ENCODE measurements around the gene ADD3. TPM values are rescaled to one million over a fixed set of nuclear protein-coding genes. Genes with fewer than 3 reads are reported as not detected.
"Not testable (repeated sequence)": the region's sequence is repeated elsewhere in the genome, so short reads cannot be mapped to it uniquely, and the experiment has no call there.

Gene ADD3
- total RNA-seq, 1 donor from 2014 or later = 341 TPM

DNA sequence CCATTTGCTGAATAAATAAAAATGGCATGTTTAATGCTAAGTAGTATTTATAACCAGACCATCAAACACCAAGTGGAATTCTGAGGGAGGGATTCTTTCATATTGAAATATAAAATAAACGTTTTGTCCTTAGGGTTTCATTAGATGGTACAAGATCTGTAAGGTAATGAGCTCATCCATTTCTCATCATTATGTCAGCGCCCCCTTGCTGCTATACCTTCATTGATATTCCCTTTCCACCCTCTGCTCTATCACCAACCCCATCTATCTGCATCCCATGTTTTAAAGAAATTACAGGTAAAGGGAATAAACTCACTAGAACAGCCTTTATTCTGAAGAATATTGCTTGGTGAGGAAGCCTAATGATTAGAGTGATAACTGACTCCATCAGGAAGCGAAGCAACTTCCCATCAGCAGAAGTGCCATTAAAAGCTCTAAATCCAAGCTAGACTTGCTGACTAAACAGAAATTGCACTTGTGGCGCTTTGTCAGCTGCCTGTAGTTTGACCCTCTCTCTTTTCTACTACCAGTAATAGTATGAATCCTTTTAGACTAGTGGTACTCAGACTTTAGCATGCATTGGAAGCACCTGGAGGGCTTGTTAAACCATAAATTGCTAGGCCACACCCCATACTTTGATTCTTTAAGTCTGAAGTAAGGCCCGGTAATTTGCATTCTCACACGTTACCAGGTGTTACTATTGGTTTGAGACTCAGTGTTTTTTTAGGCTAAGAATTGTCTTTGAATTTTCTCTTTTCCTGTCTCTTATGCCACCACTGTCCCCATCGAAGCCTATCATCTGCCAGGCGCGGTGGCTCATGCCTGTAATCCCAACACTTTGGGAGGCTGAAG lies 27.5 kb downstream of the ADD3 start:
- no peak for DNase-seq (ENCODE audit: low read depth)

DNA sequence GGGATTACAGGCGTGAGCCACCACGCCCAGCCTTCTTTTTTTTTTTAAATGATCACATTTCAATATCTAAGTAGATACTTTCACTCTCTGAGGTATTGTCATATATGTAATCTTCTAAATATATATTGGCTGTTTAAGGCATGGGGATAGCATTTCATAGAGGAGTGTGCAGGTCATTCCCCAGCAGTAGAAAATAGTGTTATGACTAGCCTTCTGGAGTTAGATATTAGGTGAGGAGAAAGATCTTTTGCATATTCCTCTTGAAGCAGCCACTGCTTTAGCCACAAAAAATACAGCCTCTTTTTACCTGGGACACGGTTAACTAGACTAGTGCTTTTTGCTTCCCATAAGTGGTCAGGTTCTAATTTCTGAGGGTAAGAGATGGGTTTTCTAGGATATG lies 28.9 kb downstream of the ADD3 start:
- no peak for DNase-seq (ENCODE audit: low read depth)

- no peak for DNase-seq (ENCODE audit: low read depth)
Observed at GRCh38 chr10:110039254-110039653, 31.5 kb downstream of the ADD3 start.

DNA sequence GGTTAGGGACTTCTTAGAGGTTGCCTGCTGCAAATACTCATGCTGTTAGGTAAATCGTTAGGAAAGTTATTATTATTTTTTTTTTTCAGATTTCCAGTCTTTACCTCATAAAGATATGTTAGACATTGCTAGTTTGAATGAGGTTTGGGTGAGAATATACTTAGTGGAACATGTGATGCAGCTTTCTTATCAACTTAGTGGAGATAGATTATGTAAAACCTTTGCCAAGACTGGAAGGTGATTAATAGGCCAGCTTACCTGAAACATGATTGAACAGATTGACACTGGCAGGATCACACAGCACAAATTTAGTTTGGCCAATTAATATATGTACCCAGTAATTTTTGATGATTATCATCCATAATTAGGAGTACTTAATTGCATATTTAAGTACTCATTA lies 32.3 kb downstream of the ADD3 start:
- DNase-seq (ENCODE audit: low read depth) = no peak

GRCh38 chr10:110040767-110041478 lies 33.1 kb downstream of the ADD3 start:
- peak; percentile 90 for DNase-seq (ENCODE audit: low read depth)

DNA sequence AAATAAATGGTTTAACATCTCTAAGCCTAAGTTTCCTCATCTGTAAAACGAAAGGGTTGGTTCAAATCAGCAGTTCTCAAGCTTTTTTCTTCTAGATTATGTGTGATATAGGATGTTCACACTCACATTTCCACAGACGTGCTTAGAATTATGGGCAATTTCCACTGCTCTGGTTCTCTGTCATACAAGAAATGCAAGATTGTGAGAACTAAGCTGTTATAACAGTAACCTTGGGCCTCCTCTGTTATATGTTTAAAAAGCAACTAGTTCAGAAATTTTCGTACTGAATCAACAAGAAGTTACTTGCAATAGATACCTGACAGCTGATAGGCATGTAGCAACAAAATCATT lies 33.7 kb downstream of the ADD3 start:
- no peak for DNase-seq (ENCODE audit: low read depth)

DNA sequence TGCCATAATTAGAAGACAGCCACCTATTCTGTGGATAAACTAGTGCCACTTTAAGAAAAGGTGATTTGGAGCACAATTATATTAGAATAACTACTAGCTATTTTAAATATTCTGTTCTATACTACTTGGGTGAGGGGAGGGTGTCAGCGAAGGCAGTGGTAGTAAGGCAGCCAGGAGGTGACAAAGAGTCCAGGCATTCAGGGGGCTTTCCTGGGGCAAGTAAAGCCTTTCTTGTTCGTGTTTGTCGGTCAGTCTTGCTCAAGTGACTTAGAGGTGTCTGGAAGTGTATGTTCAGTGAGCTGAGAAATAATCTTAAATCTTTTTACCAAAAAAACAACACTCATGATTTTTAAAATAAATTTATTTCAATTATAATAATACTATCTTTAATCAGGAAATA lies 34.4 kb downstream of the ADD3 start:
- DNase-seq (ENCODE audit: low read depth) = peak; percentile 91

DNA sequence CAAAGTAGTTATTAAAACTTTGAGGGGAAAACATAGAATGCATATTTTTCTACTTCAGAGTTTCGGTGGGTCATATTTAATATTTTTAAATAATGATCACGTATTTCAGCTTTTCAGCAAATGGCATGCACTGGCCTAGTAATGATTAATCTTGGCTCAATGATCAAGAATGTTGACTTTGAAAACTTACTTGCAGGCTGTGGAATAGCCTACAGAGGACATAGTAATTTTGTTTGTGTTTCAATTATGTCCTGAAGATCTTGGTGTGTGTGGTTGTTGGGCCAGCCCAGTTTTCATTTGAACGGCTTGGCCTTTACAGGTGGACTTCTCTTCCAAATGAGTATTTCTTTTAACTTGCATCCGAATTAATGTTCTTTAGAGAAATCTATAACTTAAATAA lies 35.1 kb downstream of the ADD3 start:
- DNase-seq (ENCODE audit: low read depth) = peak; percentile 89

GRCh38 chr10:110044681-110045080 lies 36.9 kb downstream of the ADD3 start:
- no peak for DNase-seq (ENCODE audit: low read depth)

DNA sequence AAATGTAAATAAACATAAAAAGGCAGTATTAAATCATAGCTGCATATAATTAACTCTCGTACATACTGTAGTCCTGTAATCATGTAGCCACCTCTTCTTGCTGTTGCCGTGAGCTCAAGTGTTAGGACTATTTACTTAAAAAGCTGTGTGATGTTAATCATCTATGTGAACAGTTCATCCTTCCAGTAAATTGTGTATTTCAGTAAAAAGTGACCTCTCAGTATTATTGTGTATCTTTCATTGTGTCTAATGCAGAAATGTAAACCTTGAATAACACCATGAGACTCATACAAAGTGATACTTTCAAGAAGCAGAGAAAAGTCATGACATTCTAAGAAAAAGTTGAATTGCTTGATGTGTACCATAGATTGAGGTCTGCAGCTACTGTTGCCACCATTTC lies 38.0 kb downstream of the ADD3 start:
- no peak for DNase-seq (ENCODE audit: low read depth)

- DNase-seq (ENCODE audit: low read depth) = not testable (repeated sequence)
Observed at GRCh38 chr10:110048145-110048544, 40.4 kb downstream of the ADD3 start.

DNA sequence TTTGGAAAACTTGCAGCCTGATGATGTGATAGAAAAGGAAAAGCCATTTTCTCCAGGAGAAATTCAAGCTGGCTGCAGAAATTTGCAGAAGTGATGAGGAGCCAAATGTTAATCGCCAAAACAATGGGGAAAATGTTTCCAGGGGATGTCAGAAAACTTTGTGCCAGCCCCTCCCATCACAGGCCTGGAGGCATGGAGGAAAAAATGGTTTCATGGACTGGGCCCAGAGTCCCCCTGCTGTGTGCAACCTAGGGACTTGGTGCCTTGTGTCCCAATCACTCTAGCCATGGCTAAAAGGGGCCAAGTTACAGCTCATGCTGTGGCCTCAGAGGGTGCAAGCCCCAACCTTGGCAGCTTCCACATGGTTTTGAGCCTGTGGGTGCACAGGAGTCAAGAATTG lies 41.0 kb downstream of the ADD3 start:
- DNase-seq (ENCODE audit: low read depth) = no peak

DNA sequence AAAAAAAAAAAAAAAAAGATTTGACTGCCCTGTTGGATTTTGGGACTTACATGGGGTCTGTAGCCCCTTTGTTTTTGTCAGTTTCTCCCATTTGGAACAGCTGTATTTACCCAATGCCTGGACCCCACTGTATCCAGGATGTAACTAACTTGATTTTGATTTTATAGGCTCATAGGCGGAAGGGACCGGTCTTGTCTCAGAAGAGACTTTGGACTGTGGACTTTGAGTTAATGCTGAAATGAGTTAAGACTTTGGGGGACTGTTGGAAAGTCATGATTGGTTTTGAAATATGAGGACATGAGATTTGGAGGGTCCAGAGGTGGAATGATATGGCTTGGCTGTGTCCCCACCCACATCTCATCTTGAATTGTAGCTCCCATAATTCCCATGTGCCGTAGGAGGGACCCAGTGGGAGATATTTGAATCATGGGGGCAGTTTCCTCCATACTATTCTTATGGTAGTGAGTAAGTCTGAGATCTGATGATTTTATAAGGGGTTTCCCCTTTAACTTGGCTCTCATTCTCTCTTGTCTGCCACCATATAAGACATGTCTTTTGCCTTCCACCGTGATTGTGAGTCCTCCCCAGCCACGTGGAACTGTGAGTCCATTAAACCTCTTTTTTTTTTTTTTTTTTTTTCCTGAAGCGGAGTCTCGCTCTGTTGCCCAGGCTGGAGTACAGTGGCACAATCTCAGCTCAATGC lies 42.3 kb downstream of the ADD3 start:
- DNase-seq (ENCODE audit: low read depth) = not testable (repeated sequence)

GRCh38 chr10:110051487-110051886 lies 43.7 kb downstream of the ADD3 start:
- DNase-seq (ENCODE audit: low read depth) = no peak

- no peak for DNase-seq (ENCODE audit: low read depth)
Observed at GRCh38 chr10:110052916-110053315, 45.1 kb downstream of the ADD3 start.

DNA sequence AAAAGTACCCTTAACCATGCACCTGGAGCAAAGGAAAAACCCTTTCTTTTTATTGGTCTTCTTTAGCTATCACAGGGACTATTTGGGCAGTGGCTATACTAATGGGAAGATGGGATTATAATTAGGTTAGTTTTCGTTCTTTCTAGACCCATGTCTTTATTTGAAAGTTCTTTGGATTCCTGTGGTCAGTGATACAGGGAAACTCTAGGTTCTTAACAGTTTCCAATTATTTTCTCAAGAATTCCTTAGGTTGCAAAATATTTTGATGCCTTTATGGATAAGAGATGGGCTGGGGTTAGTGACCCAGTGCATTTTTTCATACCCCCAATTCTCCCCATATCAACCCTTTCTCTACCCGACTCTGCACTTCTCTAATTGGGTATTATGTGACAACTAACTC lies 49.0 kb downstream of the ADD3 start:
- peak; percentile 69 for DNase-seq (ENCODE audit: low read depth)

GRCh38 chr10:110057456-110057855 lies 49.7 kb downstream of the ADD3 start:
- no peak for DNase-seq (ENCODE audit: low read depth)

GRCh38 chr10:110058212-110058611 lies 50.4 kb downstream of the ADD3 start:
- DNase-seq (ENCODE audit: low read depth) = no peak

GRCh38 chr10:110059925-110060324 lies 52.1 kb downstream of the ADD3 start:
- no peak for DNase-seq (ENCODE audit: low read depth)

GRCh38 chr10:110061687-110062086 lies 53.9 kb downstream of the ADD3 start:
- DNase-seq (ENCODE audit: low read depth) = no peak

GRCh38 chr10:110065269-110065668 lies 57.5 kb downstream of the ADD3 start:
- no peak for DNase-seq (ENCODE audit: low read depth)

DNA sequence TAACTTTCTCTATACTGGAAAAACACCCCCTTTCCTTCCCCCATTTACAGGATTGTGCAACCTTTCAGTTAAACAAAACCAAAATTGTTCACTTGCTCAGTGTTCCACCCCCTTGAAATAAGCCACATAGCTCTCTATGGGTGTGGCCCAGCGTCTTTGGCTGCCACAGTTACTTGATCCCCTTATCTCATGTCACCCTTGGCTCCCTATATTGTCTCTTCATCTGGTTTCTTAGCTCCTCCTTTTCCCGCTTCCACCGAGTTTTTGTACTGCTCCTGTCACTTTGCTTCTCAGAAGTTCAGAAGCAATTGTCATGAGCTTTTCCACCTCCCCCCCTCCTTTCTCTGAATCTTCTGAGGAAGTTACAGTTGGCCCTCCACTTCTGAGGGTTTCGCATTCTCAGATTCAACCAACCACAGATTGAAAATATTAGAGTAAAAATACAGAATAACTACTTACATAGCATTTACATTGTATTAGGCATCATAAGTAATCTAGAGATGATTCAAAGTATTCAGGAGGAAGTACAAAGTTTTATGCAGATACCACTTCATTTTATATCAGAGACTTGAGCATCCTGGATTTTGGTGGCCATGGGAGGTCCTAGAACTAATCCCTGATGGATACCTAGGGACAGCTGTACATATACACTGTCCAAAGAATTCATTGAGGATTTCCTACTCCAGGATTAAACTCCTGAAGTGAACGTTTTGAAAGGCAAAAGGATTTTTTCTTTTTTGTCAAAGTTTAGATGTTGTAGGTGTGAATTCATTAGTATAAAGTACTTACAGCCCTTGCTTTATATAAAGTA lies 60.4 kb downstream of the ADD3 start:
- DNase-seq (ENCODE audit: low read depth) = no peak

All from renal cortical epithelial cell (primary cell).